Glomerular visceral epithelial cell (primary cell): Measurements from ENCODE around the gene KIF12.
"Not testable (repeated sequence)": the region's sequence is repeated elsewhere in the genome, so short reads cannot be mapped to it uniquely, and the experiment has no call there.

Experiments used
- DNase-seq: peaks from one replicate; pipeline ENCODE4 v3.0.0-alpha.2; 2016; ENCODE audit errors: extremely low spot score

KIF12 gene

DNA sequence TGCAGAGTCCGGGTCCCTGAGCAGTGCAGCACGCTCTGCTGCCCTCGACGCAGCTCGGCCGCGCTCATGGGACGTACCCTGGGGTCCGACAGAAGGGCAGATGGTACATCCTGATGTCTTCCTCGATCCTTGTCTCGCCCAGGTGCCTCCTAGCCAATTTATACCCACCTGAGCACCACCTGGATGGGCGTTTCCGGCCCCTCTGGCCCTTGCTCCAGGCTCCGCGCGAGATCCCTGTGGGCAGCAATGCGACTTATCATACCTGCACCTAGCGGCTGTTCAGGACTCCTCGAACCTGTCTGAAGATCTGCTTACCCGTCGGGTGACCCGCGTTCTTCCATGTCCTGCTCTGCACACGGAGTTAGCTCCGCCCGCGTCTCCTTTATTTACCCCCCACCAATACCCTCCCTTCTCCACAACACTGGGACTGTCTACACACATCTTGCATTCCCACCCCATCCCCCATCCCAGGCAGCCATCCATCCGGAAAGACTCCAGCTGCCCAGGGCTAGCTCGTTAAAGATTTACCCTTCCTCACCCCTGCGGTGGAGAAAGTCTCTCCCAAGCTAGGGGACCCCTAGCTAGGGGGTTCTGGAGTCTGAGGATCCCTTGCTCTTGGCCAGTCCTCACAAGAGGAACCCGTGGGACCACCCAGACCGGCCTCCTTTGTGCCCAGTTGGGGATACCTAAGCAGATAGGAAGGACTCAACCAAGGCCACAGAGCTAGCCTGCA lies at the start of gene KIF12:
KIF12 (minus strand) TSS at position 357 of the 733 bp plus-strand sequence; CDS start at position 341, 16 bp downstream.
- peak; percentile 96 for DNase-seq

- DNase-seq, result no peak
These were observed 47.6 kb upstream of the KIF12 start for GRCh38 chr9:114146735-114147134.

- DNase-seq, result no peak
These were observed 44.1 kb upstream of the KIF12 start for GRCh38 chr9:114143234-114143633.

DNA sequence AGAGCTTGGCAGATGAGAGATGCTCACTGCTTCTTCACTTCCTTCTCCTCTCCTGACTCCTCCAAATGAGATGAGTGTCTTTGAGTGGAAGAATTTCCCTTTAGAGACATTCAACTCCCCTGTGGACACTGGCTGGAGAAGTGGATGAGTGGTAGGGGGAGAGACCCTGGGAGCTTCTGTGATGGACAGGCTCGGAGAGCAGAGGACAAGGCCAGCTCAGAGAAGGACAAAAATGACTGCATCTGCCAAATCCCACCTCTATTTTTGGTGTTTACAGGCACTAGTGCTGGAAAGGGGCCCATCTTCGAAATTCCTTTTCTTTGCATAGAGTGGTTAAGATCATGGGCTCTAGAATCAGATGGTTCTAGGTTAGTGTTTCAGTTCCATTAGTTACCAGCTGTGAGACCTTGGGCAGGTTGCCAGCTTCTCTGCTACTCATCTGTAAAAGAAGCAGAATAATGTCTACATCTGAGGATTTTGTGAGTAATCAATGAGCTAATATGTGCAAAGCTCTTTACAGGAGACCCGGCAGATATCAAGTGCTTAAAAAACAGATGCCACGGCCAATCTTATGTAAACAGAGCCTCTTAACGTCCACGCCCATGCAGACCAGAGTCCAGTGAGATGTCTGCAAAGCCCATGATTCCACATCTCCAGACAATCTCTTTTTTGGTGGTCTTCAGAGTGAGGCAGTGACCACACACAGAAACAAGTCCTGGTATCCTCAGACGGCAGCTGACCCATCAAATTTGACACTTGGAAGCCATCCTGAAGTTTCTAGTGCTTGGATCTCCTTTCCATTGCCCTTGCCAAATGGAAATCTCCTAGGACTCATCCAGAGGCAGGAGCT lies 42.7 kb upstream of the KIF12 start:
- peak; percentile 10 for DNase-seq

GRCh38 chr9:114140850-114141249 lies 41.8 kb upstream of the KIF12 start:
- no peak for DNase-seq

DNA sequence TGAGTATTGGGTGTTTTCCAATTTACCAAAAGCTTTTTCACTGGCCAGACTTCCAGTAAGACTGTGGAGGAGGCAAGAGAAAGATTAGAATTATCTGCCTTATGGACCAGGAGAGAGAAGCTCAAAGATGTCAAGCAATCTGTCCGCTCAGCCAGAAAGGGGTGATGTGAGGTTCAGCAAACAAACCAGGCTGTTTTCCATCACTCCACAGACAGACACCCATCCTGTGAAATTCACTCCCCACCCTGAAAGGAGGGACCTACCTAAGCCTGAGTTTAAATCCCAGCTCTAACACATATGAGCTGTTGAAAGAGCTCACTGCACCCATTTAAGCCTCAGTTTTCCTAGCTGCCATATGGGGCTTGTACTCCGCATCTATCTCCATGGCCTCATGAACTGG lies 41.3 kb upstream of the KIF12 start:
- no peak for DNase-seq

DNA sequence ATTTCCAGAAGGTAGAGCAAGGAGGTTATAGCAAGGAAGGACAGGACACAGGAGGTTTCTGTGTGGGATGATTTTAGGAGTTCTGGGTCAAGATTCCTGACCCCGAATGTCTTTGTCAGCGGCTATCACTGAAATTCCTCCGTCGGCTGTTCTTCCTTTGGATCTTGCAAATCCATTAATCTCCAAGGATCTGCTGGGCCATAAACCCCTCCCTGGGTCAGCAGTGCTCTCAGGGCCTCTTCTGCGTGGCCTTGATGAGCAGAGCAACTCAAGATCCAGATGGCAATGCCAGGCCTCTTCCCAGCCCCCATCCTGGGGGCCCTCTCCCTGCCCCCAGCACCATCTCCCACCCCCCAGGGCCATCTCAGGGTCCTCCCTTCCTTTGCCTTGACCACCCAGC lies 40.0 kb upstream of the KIF12 start:
- DNase-seq, result no peak

DNA sequence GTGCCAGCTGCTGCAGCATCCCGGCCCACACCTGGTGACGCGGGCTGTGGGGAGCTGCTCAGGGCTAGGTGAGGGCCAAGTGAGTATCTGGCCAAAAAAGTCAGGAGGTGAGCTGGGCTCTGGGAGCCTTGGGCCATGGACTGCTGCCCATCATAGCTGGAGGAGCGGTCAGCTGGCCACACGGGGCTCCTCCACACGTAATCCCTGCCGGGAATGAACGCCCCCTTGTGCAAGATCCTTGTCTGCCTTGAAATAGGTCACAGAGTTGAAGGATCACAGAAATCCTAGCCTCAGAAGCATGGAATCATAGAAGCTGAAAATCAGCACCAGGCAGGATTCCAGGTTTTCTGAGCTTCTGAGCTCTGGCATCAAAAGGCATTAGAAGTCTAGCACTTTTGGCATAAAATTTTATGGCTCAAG lies 39.5 kb upstream of the KIF12 start:
- DNase-seq, result no peak

DNA sequence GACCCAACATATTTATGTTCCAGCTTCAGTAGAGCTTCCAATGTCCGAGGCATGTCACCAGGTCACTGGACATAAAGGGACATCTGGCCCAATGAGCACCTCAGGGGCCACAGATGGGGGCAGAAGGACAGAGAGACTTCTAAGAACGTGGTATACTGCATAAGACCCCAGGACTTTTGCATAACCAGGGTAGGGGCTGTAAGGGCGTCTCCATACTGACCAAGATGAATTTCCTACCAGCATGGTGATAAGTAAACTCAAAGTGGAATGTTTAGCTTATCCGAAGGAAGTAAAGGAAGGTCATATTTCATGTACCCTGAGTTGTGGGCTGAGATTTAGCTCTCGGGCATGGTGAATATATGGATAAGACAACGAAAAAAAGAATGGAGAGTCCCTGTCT lies 38.7 kb upstream of the KIF12 start:
- DNase-seq, result no peak

- DNase-seq, result no peak
These were observed 35.8 kb upstream of the KIF12 start for GRCh38 chr9:114134827-114135396.

DNA sequence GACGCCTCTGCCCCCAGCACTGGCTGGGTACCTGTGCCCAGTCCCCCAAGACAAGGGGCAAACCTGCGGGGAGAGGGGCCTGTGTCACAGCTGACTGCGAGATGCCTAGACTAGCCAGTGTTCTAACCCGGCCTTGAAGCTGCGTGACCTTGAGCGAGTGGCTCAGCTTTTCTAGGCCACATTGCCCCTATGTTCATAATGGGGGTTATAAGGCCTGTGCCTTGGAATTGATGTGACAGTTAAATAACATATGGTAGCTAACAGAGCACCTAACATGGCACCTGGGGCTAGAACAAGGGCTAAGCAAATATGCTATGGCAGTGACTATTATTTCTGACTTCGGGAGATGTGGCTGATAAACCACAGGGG lies 33.4 kb upstream of the KIF12 start:
- DNase-seq, result no peak

GRCh38 chr9:114131808-114132549 lies 32.9 kb upstream of the KIF12 start:
- no peak for DNase-seq

- DNase-seq, result no peak
These were observed 31.7 kb upstream of the KIF12 start for GRCh38 chr9:114130624-114131277.

- no peak for DNase-seq
These were observed 31.0 kb upstream of the KIF12 start for GRCh38 chr9:114130141-114130540.

GRCh38 chr9:114128759-114129158 lies 29.7 kb upstream of the KIF12 start:
- DNase-seq, result not testable (repeated sequence)

DNA sequence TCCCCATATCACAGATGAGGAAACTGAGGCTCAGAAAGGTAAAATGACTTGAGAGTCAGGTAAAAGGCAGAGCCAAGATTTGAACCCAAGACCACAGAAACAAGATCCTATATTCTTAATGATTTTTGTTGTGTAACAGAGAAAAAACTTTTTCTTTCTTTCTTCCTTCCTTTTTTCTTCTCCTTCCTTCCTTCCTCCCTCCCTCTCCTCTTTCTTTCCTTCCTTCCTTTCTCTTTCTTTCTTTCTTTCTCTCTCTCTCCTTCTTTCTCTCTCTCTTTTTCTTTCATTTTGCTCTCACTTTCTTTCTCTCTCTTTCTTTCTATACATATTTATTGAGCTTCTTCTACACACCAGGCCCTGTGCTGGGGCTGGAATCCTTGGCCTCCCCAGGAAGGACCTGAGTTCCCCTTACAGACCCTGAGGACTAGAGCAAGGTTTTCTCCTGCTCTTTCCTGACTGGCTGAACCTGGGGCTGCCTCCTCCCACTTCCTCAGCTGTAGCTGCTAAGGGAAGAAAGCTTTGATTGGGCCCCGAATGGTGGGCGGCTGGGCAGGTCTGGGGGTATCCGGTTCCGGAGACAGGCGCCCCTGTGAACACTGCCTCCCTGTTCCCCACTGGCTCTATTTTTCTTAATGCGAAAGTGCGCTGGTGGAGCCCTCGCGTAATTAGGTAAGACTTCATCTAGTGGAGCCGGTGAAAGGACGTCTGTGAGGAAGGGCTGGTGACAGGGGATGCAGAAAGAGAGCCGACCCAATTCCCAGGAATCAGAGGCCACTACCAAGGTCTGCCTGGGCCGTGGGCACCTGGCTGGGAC lies 27.4 kb upstream of the KIF12 start:
- DNase-seq, result no peak

GRCh38 chr9:114125476-114126013 lies 26.5 kb upstream of the KIF12 start:
- no peak for DNase-seq

- no peak for DNase-seq
These were observed 25.8 kb upstream of the KIF12 start for GRCh38 chr9:114124666-114125475.

- DNase-seq, result no peak
These were observed 25.0 kb upstream of the KIF12 start for GRCh38 chr9:114124138-114124537.
